DOHH2 (cell line): ENCODE measurements around the gene ASPSCR1.

ENCODE experiments used
- H3F3A ChIP-seq: fragments of 200-600 bp; sonication (generic), shearing (Covaris generic); 2 replicates; pipeline ENCODE4 v1.6.0; 2016; ENCODE audit warnings: antibody characterized with exemption, mild to moderate bottlenecking; ENCODE audit not compliant: control insufficient read depth, insufficient read depth
- H3K27ac ChIP-seq: fragments of 200-600 bp; sonication (generic); 2 replicates; pipeline ENCODE4 v1.5.1; 2014; ENCODE audit warnings: low read depth, mild to moderate bottlenecking, low read length, moderate library complexity
- H3K27me3 ChIP-seq: fragments of 200-600 bp; sonication (generic); 2 replicates; pipeline ENCODE4 v1.6.1; 2014; ENCODE audit warnings: mild to moderate bottlenecking, low read length, mixed read lengths; ENCODE audit not compliant: control insufficient read depth
- H3K36me3 ChIP-seq: fragments of 200-600 bp; sonication (generic); 2 replicates; pipeline ENCODE4 v1.6.1; 2014; ENCODE audit warnings: mild to moderate bottlenecking, low read length, moderate library complexity, mixed read lengths; ENCODE audit not compliant: control insufficient read depth
- H3K4me1 ChIP-seq: fragments of 200-600 bp; sonication (generic); 2 replicates; pipeline ENCODE4 v1.6.1; 2014; ENCODE audit warnings: mild to moderate bottlenecking, low read length, mixed read lengths; ENCODE audit not compliant: control insufficient read depth
- H3K4me2 ChIP-seq: fragments of 200-600 bp; sonication (generic); 2 replicates; pipeline ENCODE4 v1.6.0; 2014; ENCODE audit warnings: mild to moderate bottlenecking, low read length, moderate library complexity
- H3K4me3 ChIP-seq: fragments of 200-600 bp; sonication (generic); 2 replicates; pipeline ENCODE4 v1.5.1; 2014; ENCODE audit warnings: mild to moderate bottlenecking, low read length, mixed read lengths
- H3K79me2 ChIP-seq: fragments of 200-600 bp; sonication (generic); 2 replicates; pipeline ENCODE4 v1.6.1; 2014; ENCODE audit warnings: mild to moderate bottlenecking, low read length, mixed read lengths; ENCODE audit not compliant: control insufficient read depth
- H3K9me2 ChIP-seq: fragments of 200-600 bp; sonication (generic); replicated peaks from 2 replicates; pipeline ENCODE4 v1.6.1; 2014; ENCODE audit warnings: mild to moderate bottlenecking, low read length, mixed read lengths; ENCODE audit not compliant: control insufficient read depth
- H3K9me3 ChIP-seq: fragments of 200-600 bp; sonication (generic); 2 replicates; pipeline ENCODE4 v1.6.1; 2014; ENCODE audit warnings: antibody characterized with exemption, low read length, mixed read lengths; ENCODE audit not compliant: control insufficient read depth, insufficient read depth
- H4K20me1 ChIP-seq: fragments of 200-600 bp; sonication (generic); 2 replicates; pipeline ENCODE4 v1.6.0; 2014; ENCODE audit warnings: low read depth, mild to moderate bottlenecking, antibody characterized with exemption, low read length, moderate library complexity; ENCODE audit not compliant: control insufficient read depth, insufficient read depth
- CTCF ChIP-seq: fragments of 200-600 bp; sonication (generic); IDR thresholded peaks from one replicate; pipeline ENCODE4 v1.5.1; 2014; ENCODE audit warnings: antibody characterized with exemption, mild to moderate bottlenecking, low read depth, low read length; ENCODE audit not compliant: poor library complexity, severe bottlenecking
- EZH2phosphoT487 ChIP-seq: fragments of 200-600 bp; sonication (generic); IDR thresholded peaks from 2 replicates; pipeline ENCODE4 v1.6.1; 2017; ENCODE audit warnings: borderline replicate concordance, mild to moderate bottlenecking, antibody characterized with exemption, low read length, moderate library complexity, mixed read lengths

ASPSCR1 gene

GRCh38 chr17:82012640-82013295 is 35.3 kb downstream of the ASPSCR1 start:
- H3K9me3 ChIP-seq: no peaks in the 10 kb centered on the region
- H3K36me3 ChIP-seq: no peaks in the 10 kb centered on the region; the same call in 1 of the 2 replicates

GRCh38 chr17:82013341-82013740 is 35.9 kb downstream of the ASPSCR1 start:
- H3K4me2 ChIP-seq: no peak overlapping the region
- TF ChIP-seq CTCF: no peak
- no peak for TF ChIP-seq EZH2phosphoT487
- H3K79me2 ChIP-seq: no peaks in the 10 kb centered on the region
- no peaks in the 10 kb centered on the region; the same call in 1 of the 2 replicates for H3F3A ChIP-seq
- H4K20me1 ChIP-seq: no peaks in the 10 kb centered on the region
- H3K9me2 ChIP-seq: no peaks in the 10 kb centered on the region
- H3K4me3 ChIP-seq: no peak overlapping the region
- H3K27me3 ChIP-seq: no peaks in the 10 kb centered on the region
- H3K9me3 ChIP-seq: no peaks in the 10 kb centered on the region
- no peak overlapping the region for H3K27ac ChIP-seq
- peaks cover 6% of the 10 kb centered on the region for H3K4me1 ChIP-seq
- peaks cover 4% of the 10 kb centered on the region for H3K36me3 ChIP-seq

More at GRCh38 chr17:82012640-82013295, 35.3 kb downstream of the ASPSCR1 start:
- Histone ChIP-seq H4K20me1 (no peaks in the 10 kb centered on the region), H3K27me3 (no peaks in the 10 kb centered on the region), H3K4me3 (no peak overlapping the region), H3K4me1 (peaks cover 6% of the 10 kb centered on the region), H3K4me2 (no peak overlapping the region), H3K27ac (no peak overlapping the region), H3K79me2 (no peaks in the 10 kb centered on the region), H3F3A (no peaks in the 10 kb centered on the region), H3K9me2 (no peaks in the 10 kb centered on the region)
- TF ChIP-seq CTCF (no peak), EZH2phosphoT487 (no peak)

GRCh38 chr17:82013772-82014321 is 36.4 kb downstream of the ASPSCR1 start:
- Histone ChIP-seq H3K79me2 (no peaks in the 10 kb centered on the region), H3K9me2 (no peaks in the 10 kb centered on the region), H3K4me1 (peaks cover 6% of the 10 kb centered on the region), H3K4me3 (no peak overlapping the region), H3K4me2 (no peak overlapping the region), H3K27ac (no peak overlapping the region), H3K27me3 (no peaks in the 10 kb centered on the region), H3K9me3 (no peaks in the 10 kb centered on the region), H3F3A (peaks cover 3% of the 10 kb centered on the region; the same call in 1 of the 2 replicates), H4K20me1 (0 out of 2 replicates have a peak, but pooled peaks cover 4% of the 10 kb centered on the region), H3K36me3 (peaks cover 7% of the 10 kb centered on the region)
- TF ChIP-seq EZH2phosphoT487 (no peak), CTCF (no peak)
